ENCODE measurements around the gene RCN1. TPM values are rescaled to one million over a fixed set of nuclear protein-coding genes. Genes with fewer than 3 reads are reported as not detected.

RCN1 gene
- total and polyA plus RNA-seq, 5 donors from 2014 or later = 5.5 to 7.8 (median 5.8) TPM

DNA sequence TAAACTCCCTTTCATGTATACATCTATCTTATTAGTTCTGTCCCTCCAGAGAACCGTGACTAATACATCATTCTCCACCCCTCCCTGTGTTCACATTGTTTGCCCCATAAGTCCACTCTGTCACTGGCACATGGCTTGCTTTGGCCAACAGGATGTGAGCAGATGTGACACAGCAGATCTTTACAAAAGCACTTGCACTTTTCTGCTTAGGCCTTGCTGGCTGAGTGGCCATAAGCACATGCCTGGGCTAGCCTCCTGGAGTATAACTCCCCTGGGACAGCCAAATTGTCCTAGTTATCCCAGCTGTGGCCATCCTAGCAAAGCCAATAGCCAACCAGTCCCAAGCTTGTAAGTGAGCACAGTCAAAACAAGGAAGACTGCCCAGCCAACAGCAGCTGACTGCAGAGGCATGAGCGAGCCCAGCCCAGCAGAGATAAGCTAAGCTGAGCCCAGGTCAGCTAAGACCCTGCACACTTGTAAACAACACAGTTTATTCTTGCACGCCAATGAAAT, 9.7 kb upstream of the RCN1 start:
- H3K36me3 ChIP-seq (ENCODE audit: control insufficient read depth, insufficient read depth, low read length) = no peaks in the 10 kb centered on the region
- DNase-seq = no peak
- H3K9me3 ChIP-seq (ENCODE audit: control insufficient read depth in 2 of 2, low read length in 2 of 2) = no peaks in the 10 kb centered on the region
- peaks cover 8% of the 10 kb centered on the region for H3K27me3 ChIP-seq (ENCODE audit: control insufficient read depth, insufficient read depth, low read length)
- no peak overlapping the region for H3K27ac ChIP-seq (ENCODE audit: insufficient read depth, low read length, poor library complexity, severe bottlenecking)
- no peaks in the 10 kb centered on the region for H3K4me1 ChIP-seq (ENCODE audit: control insufficient read depth, insufficient read depth, low read length, poor library complexity, severe bottlenecking)
- H3K4me3 ChIP-seq (ENCODE audit: low read depth, low read length) = no peak overlapping the region
- H3K9me3 Mint-ChIP-seq = peaks cover 0 to 2% (median 0%) of the 10 kb centered on the region in 7 donors
- no peaks in the 10 kb centered on the region for H3K36me3 Mint-ChIP-seq
- no peaks in the 10 kb centered on the region for H3K4me1 Mint-ChIP-seq
- no peak for ATAC-seq (ENCODE audit: low read depth in 2 of 2)
- H3K4me3 Mint-ChIP-seq = no peak overlapping the region
- no peak overlapping the region for H3K27ac Mint-ChIP-seq
- peaks cover 34% of the 10 kb centered on the region for H3K27me3 Mint-ChIP-seq

DNA sequence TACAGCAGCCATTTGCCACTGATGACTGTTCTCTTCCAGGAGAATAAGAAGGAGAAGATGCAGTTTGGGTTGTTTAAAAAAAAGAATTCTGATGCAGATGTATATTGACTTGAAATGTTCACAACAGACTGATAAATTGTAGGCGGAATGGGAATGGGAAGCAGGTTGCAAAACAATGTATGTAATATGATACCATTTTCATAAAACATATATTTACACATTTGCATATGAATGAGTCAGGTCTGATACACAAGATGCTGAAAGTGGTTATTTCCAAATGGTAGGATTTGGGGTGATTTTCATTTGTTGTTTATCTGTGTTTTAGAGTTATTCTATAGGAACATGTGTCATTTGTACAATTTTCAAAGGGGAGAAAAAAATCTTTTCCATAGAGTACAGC, 9.0 kb upstream of the RCN1 start:
- Mint-ChIP-seq H3K36me3 (no peaks in the 10 kb centered on the region), H3K27me3 (peaks cover 37% of the 10 kb centered on the region), H3K4me1 (no peaks in the 10 kb centered on the region), H3K27ac (no peak overlapping the region), H3K9me3 (peaks cover 0 to 2% (median 0%) of the 10 kb centered on the region in 7 donors), H3K4me3 (no peak overlapping the region)
- DNase-seq (no peak), ATAC-seq (ENCODE audit: low read depth in 2 of 2) (no peak)
- Histone ChIP-seq H3K27me3 (ENCODE audit: control insufficient read depth, insufficient read depth, low read length) (peaks cover 15% of the 10 kb centered on the region), H3K36me3 (ENCODE audit: control insufficient read depth, insufficient read depth, low read length) (no peaks in the 10 kb centered on the region), H3K4me3 (ENCODE audit: low read depth, low read length) (no peak overlapping the region), H3K27ac (ENCODE audit: insufficient read depth, low read length, poor library complexity, severe bottlenecking) (no peak overlapping the region), H3K9me3 (ENCODE audit: control insufficient read depth in 2 of 2, low read length in 2 of 2) (no peaks in the 10 kb centered on the region), H3K4me1 (ENCODE audit: control insufficient read depth, insufficient read depth, low read length, poor library complexity, severe bottlenecking) (no peaks in the 10 kb centered on the region)

DNA sequence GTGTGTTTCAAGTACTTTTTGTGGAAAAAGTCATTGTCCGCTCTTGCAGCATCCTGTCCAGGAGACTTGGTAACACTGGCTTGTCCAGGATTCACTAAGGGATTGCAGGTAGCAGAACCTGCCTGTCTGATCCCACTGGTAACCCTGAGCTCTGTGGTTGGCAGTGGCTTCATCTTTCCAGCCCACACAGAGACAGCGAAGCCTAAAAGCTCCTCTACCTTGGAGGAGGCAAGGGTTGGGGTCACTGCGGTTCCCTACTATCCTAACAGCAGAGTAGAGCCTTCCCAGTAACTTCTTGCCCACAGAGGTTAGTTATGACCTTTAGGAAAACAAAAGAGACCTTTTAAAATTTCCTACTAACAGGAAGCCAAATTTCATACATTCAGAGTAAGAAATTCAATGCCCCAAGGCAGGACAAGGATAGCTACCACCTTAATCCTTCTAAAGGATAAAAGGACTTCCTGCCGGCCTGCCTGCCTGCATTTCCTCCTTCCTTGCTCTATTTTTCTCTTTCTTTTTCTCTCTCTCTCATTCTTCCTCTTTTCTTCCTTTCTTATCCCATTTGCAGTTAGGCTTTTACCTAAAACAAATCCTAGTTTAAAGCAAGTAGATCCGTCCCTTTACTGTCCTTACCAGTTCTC, 8.4 kb upstream of the RCN1 start:
- DNase-seq = no peak
- no peak overlapping the region for H3K27ac Mint-ChIP-seq

DNA sequence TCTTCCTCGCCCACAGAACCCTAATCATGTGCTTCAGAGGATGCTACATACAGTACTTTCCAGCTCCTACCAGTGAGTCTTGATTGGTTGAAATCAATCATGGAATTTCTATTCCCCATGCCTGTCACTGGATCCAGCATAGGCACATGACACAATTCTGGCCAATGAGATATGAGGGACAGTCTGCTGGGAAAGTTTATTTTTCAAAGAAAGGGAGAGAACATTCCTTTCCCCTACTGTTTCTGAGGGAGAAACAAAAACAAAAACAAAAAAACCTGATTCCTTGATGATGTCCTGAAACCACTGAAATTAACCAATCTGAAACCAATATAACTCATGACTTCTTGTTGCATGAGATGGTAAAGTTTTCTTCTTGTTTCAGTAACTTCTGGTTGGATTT, 3.3 kb upstream of the RCN1 start:
- Mint-ChIP-seq H3K4me1 (peaks cover 0 to 9% (median 1%) of the 10 kb centered on the region in 4 donors), H3K4me3 (peak overlapping the region in 2 of 4 donors; percentile 49 to 60), H3K9me3 (peaks cover 0 to 2% (median 0%) of the 10 kb centered on the region in 7 donors), H3K36me3 (no peaks in the 10 kb centered on the region), H3K27ac (no peak overlapping the region), H3K27me3 (peaks cover 67% of the 10 kb centered on the region)
- H3K27me3 ChIP-seq (ENCODE audit: control insufficient read depth, insufficient read depth, low read length) = peaks cover 29% of the 10 kb centered on the region
- no peak overlapping the region for H3K4me3 ChIP-seq (ENCODE audit: low read depth, low read length)
- no peaks in the 10 kb centered on the region for H3K36me3 ChIP-seq (ENCODE audit: control insufficient read depth, insufficient read depth, low read length)
- H3K27ac ChIP-seq (ENCODE audit: insufficient read depth, low read length, poor library complexity, severe bottlenecking) = no peak overlapping the region
- peaks cover 15% of the 10 kb centered on the region for H3K4me1 ChIP-seq (ENCODE audit: control insufficient read depth, insufficient read depth, low read length, poor library complexity, severe bottlenecking)
- H3K9me3 ChIP-seq (ENCODE audit: control insufficient read depth in 2 of 2, low read length in 2 of 2) = no peaks in the 10 kb centered on the region
- ATAC-seq (ENCODE audit: low read depth in 2 of 2) = no peak
- no peak for DNase-seq

More for the DNA sequence above, 8.4 kb upstream of the RCN1 start:
- H3K4me1 Mint-ChIP-seq = no peaks in the 10 kb centered on the region
- H3K27me3 Mint-ChIP-seq = peaks cover 40% of the 10 kb centered on the region
- no peaks in the 10 kb centered on the region for H3K9me3 ChIP-seq (ENCODE audit: control insufficient read depth in 2 of 2, low read length in 2 of 2)
- H3K27ac ChIP-seq (ENCODE audit: insufficient read depth, low read length, poor library complexity, severe bottlenecking) = no peak overlapping the region
- no peak for ATAC-seq (ENCODE audit: low read depth in 2 of 2)
- H3K27me3 ChIP-seq (ENCODE audit: control insufficient read depth, insufficient read depth, low read length) = peaks cover 17% of the 10 kb centered on the region
- no peaks in the 10 kb centered on the region for H3K4me1 ChIP-seq (ENCODE audit: control insufficient read depth, insufficient read depth, low read length, poor library complexity, severe bottlenecking)
- no peaks in the 10 kb centered on the region for H3K36me3 Mint-ChIP-seq
- no peak overlapping the region for H3K4me3 ChIP-seq (ENCODE audit: low read depth, low read length)
- no peaks in the 10 kb centered on the region for H3K36me3 ChIP-seq (ENCODE audit: control insufficient read depth, insufficient read depth, low read length)
- peaks cover 0 to 2% (median 0%) of the 10 kb centered on the region in 7 donors for H3K9me3 Mint-ChIP-seq
- no peak overlapping the region for H3K4me3 Mint-ChIP-seq

DNA sequence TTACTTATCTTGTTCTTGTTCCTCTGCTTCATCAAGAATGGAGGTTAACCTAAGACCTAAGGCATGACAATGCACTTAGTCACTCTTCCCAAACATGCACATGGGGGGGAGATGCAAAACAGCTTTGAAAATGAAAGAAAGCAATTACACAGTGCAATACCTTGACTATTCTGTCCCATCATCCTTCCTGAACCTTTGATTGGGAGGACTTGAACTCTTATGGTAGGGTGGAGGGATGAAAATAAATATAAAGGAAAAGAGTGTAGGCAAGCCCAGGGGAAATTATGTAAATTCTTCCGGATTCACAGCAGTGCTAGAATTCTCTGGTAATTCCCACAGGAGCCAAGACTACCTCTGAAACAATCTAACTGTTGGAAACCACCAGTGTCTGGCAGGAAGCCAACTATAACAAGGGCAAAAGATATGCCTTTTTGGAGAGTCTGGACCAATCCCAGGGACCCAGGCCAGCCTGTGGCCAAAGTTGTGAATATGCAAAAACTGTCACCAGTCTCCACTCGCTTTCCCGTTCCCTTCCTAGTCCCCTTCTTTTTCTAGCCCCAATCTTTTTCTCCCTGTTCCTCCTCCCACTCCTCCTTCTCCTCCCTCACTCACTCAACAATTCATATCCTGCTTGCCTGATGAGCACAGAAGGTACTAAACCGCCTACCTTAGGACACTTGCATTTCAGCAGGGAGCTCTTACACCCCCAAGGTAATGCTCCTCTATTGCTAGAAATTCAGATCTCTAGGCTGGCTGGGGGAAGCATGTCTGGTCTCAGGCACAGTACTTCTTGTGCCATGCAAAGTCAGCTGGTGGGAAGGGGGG, 2.5 kb upstream of the RCN1 start:
- H3K36me3 Mint-ChIP-seq = no peaks in the 10 kb centered on the region
- Histone ChIP-seq H3K27ac (ENCODE audit: insufficient read depth, low read length, poor library complexity, severe bottlenecking) (no peak overlapping the region), H3K36me3 (ENCODE audit: control insufficient read depth, insufficient read depth, low read length) (no peaks in the 10 kb centered on the region), H3K27me3 (ENCODE audit: control insufficient read depth, insufficient read depth, low read length) (peaks cover 29% of the 10 kb centered on the region), H3K4me3 (ENCODE audit: low read depth, low read length) (no peak overlapping the region), H3K9me3 (ENCODE audit: control insufficient read depth in 2 of 2, low read length in 2 of 2) (no peaks in the 10 kb centered on the region), H3K4me1 (ENCODE audit: control insufficient read depth, insufficient read depth, low read length, poor library complexity, severe bottlenecking) (peaks cover 15% of the 10 kb centered on the region)
- H3K4me1 Mint-ChIP-seq = peaks cover 0 to 15% (median 5%) of the 10 kb centered on the region in 4 donors
- H3K27me3 Mint-ChIP-seq = peaks cover 62% of the 10 kb centered on the region
- peak overlapping the region in 1 of 4 donors; percentile 49 for H3K4me3 Mint-ChIP-seq
- peak overlapping the region in 1 of 3 donors; percentile 77 for H3K27ac Mint-ChIP-seq
- ATAC-seq (ENCODE audit: low read depth in 2 of 2) = no peak
- DNase-seq = no peak
- H3K9me3 Mint-ChIP-seq = peaks cover 0 to 2% (median 0%) of the 10 kb centered on the region in 7 donors

DNA sequence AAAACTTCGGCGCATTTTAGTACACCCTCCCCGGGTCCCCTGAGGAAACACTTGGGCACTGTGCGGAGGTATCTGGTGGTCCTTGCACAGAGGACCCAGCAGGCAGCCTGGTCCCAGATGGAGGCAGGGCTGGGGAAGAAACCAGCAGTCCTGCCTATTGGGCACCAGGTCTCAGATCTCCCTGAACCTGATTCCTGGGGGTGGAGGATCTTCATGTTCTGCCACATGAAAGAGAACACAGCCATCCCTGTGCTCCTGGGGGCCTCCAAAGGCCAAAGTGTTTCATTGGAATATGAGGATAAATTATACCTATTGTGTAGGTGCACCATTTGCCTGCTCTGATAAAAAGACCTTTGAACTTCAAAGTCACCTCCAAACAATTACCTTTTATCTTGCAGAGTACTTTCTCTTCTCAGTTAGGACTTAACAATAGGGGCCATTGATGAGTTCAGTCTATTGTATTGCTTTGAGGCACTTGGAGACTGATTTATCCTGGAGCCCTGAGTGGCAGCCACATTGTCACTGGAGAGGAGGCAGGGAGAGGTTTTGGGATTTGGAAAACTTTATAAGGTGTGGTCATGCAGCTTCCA, 1.8 kb downstream of the RCN1 start:
- Histone ChIP-seq H3K4me3 (ENCODE audit: low read depth, low read length) (no peak overlapping the region), H3K27ac (ENCODE audit: insufficient read depth, low read length, poor library complexity, severe bottlenecking) (no peak overlapping the region)

DNA sequence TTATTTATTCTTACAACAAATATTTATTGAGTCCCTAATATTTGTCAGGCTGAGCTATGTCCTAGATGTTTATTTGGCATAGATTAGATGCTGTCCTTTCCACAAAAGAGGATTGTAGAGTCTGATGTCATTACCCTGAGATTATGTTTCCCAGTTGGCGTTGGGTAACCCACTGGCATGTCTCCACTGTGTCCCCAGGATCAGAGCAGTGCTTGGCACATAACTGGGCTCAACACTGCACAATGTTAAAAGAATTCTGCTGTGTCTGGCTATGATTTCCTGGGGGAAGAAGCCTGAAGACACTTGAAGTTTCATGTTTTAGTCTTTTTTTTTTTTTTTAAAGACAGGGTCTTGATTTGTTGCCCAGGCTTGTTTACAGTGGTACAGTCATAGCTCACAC, 4.0 kb downstream of the RCN1 start:
- Histone ChIP-seq H3K27ac (ENCODE audit: insufficient read depth, low read length, poor library complexity, severe bottlenecking) (no peak overlapping the region), H3K4me3 (ENCODE audit: low read depth, low read length) (no peak overlapping the region), H3K27me3 (ENCODE audit: control insufficient read depth, insufficient read depth, low read length) (peaks cover 3% of the 10 kb centered on the region), H3K36me3 (ENCODE audit: control insufficient read depth, insufficient read depth, low read length) (no peaks in the 10 kb centered on the region), H3K9me3 (ENCODE audit: control insufficient read depth in 2 of 2, low read length in 2 of 2) (no peaks in the 10 kb centered on the region), H3K4me1 (ENCODE audit: control insufficient read depth, insufficient read depth, low read length, poor library complexity, severe bottlenecking) (peaks cover 15% of the 10 kb centered on the region)
- peak overlapping the region in 1 of 4 donors; percentile 14 for H3K4me3 Mint-ChIP-seq
- DNase-seq (no peak), ATAC-seq (ENCODE audit: low read depth in 2 of 2) (no peak)
- no peaks in the 10 kb centered on the region for H3K9me3 Mint-ChIP-seq
- H3K27me3 Mint-ChIP-seq = peaks cover 6% of the 10 kb centered on the region
- H3K36me3 Mint-ChIP-seq = peaks cover 22% of the 10 kb centered on the region
- H3K27ac Mint-ChIP-seq = no peak overlapping the region
- H3K4me1 Mint-ChIP-seq = peaks cover 0 to 25% (median 13%) of the 10 kb centered on the region in 4 donors

More for the DNA sequence above, 1.8 kb downstream of the RCN1 start:
- Mint-ChIP-seq H3K9me3 (no peaks in the 10 kb centered on the region), H3K4me1 (peaks cover 0 to 25% (median 11%) of the 10 kb centered on the region in 4 donors), H3K36me3 (peaks cover 7% of the 10 kb centered on the region), H3K27ac (peak overlapping the region in 1 of 3 donors; percentile 20), H3K4me3 (peak overlapping the region; percentile 47 to 94 (median 80)), H3K27me3 (peaks cover 26% of the 10 kb centered on the region)
- no peaks in the 10 kb centered on the region for H3K36me3 ChIP-seq (ENCODE audit: control insufficient read depth, insufficient read depth, low read length)
- peaks cover 14% of the 10 kb centered on the region for H3K27me3 ChIP-seq (ENCODE audit: control insufficient read depth, insufficient read depth, low read length)
- DNase-seq (peak in 1 of 3 donors; percentile 13), ATAC-seq (ENCODE audit: low read depth in 2 of 2) (no peak)
- peaks cover 15% of the 10 kb centered on the region for H3K4me1 ChIP-seq (ENCODE audit: control insufficient read depth, insufficient read depth, low read length, poor library complexity, severe bottlenecking)
- H3K9me3 ChIP-seq (ENCODE audit: control insufficient read depth in 2 of 2, low read length in 2 of 2) = no peaks in the 10 kb centered on the region
